Measurements from ENCODE around the gene CCDC88C.

DNA sequence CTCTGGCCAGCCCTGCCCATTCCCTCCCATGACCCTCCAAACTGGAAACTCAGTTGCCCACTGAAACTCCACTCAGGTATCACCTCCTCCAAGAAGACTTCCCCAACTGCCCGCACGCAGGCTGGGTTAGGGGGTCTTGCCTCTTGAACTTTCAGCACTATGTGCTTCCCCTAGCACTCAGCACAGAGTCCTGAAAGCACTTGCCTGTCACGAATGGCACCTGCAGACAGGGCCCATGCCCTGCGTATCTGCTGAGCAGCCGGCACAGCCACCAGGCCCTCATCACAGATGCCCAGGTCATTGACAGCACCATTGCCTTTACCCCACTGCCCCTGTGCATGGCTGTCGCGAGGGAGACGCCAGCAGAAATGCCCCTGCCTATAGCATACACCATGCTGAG lies 11.2 kb downstream of the CCDC88C start:
- TF ChIP-seq, protein P1, sequence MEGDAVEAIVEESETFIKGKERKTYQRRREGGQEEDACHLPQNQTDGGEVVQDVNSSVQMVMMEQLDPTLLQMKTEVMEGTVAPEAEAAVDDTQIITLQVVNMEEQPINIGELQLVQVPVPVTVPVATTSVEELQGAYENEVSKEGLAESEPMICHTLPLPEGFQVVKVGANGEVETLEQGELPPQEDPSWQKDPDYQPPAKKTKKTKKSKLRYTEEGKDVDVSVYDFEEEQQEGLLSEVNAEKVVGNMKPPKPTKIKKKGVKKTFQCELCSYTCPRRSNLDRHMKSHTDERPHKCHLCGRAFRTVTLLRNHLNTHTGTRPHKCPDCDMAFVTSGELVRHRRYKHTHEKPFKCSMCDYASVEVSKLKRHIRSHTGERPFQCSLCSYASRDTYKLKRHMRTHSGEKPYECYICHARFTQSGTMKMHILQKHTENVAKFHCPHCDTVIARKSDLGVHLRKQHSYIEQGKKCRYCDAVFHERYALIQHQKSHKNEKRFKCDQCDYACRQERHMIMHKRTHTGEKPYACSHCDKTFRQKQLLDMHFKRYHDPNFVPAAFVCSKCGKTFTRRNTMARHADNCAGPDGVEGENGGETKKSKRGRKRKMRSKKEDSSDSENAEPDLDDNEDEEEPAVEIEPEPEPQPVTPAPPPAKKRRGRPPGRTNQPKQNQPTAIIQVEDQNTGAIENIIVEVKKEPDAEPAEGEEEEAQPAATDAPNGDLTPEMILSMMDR (IDR thresholded peaks at IDR 0.05; ENCODE audit: low read depth, low read length) = no peak
- TF ChIP-seq EZH2phosphoT487 (IDR thresholded peaks at IDR 0.05; ENCODE audit: low read depth) = no peak

Measured in OCI-LY3 (cell line).